ENCODE results near the gene LPO. TPM values are rescaled to one million over a fixed set of nuclear protein-coding genes. Genes with fewer than 3 reads are reported as not detected.
A peak's percentile ranks its signal among the peaks of the same experiment; 100 is the strongest.

Gene LPO
- total RNA-seq, 3 donors from 2014 or later = not detected

GRCh38 chr17:58195518-58196123, 42.8 kb upstream of the LPO start:
- no peaks in the 10 kb centered on the region for H3K9me3 ChIP-seq
- H3K4me3 ChIP-seq = no peak overlapping the region
- no peak for DNase-seq
- no peaks in the 10 kb centered on the region for H3K4me1 ChIP-seq (ENCODE audit: low read depth)
- TF ChIP-seq, protein P1, sequence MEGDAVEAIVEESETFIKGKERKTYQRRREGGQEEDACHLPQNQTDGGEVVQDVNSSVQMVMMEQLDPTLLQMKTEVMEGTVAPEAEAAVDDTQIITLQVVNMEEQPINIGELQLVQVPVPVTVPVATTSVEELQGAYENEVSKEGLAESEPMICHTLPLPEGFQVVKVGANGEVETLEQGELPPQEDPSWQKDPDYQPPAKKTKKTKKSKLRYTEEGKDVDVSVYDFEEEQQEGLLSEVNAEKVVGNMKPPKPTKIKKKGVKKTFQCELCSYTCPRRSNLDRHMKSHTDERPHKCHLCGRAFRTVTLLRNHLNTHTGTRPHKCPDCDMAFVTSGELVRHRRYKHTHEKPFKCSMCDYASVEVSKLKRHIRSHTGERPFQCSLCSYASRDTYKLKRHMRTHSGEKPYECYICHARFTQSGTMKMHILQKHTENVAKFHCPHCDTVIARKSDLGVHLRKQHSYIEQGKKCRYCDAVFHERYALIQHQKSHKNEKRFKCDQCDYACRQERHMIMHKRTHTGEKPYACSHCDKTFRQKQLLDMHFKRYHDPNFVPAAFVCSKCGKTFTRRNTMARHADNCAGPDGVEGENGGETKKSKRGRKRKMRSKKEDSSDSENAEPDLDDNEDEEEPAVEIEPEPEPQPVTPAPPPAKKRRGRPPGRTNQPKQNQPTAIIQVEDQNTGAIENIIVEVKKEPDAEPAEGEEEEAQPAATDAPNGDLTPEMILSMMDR (IDR thresholded peaks at IDR 0.05) = no peak
- intact Hi-C loops (cut with DNase I, micrococcal nuclease) = no loop called here
- ATAC-seq = no peak
- H3K36me3 ChIP-seq (ENCODE audit: low read depth) = no peaks in the 10 kb centered on the region

DNA sequence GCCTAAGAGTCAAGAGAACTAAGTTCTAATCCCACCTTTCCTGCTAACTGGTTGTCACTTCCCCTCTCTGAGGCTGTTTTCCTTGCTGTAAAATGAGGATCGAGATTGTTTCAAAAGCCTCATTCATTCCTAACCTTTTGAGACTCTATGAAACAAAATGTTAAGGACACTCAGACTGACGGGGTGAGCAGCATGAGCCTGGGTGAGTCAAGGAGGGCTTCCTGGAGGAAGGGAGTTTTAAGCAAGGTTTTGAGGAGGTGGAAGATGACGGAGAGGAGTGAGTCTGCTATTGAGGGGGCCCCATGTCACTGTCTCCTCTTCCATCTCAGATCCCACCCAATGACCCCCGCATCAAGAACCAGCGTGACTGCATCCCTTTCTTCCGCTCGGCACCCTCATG, 41.8 kb upstream of the LPO start:
- DNase-seq = no peak
- intact Hi-C loops (cut with DNase I, micrococcal nuclease) = no loop called here
- no peak for ATAC-seq
- H3K4me1 ChIP-seq (ENCODE audit: low read depth) = no peaks in the 10 kb centered on the region
- TF ChIP-seq, protein P1 (IDR thresholded peaks at IDR 0.05) = no peak
- no peaks in the 10 kb centered on the region for H3K36me3 ChIP-seq (ENCODE audit: low read depth)
- no peaks in the 10 kb centered on the region for H3K9me3 ChIP-seq
- H3K4me3 ChIP-seq = no peak overlapping the region

DNA sequence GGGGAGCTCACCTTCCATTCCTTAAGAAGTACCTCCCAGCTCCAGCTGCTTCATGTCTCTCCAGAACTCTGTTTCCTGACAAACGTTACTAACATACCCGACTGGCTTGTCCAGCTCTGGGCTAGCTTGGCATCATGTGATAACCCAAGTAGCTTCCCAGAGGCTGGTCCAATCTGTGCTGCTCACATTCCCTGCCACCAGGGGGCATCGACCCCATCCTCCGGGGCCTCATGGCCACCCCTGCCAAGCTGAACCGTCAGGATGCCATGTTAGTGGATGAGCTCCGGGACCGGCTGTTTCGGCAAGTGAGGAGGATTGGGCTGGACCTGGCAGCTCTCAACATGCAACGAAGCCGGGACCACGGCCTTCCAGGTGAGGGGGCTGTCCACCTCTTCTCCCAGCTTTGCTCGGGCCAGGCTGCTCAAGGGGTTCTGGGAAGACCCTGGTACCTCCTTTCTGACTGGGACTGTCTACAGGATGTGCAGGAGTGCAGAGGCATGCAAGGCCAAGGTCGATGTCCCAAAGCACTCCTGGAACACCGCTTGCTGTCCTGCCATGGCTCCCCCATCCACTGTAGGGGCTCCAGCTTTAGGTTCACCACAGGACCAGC, 38.3 kb upstream of the LPO start:
- Histone ChIP-seq H3K36me3 (ENCODE audit: low read depth) (no peaks in the 10 kb centered on the region), H3K4me3 (no peak overlapping the region), H3K9me3 (no peaks in the 10 kb centered on the region), H3K4me1 (ENCODE audit: low read depth) (no peaks in the 10 kb centered on the region)
- TF ChIP-seq, protein P1 (IDR thresholded peaks at IDR 0.05) = peak; percentile 13
- ATAC-seq (peak; percentile 77), DNase-seq (peak in 2 of 3 donors; percentile 50 to 52)
- intact Hi-C loops (cut with DNase I, micrococcal nuclease) = no loop called here

- DNase-seq (no peak), ATAC-seq (no peak)
Measured at GRCh38 chr17:58202859-58203258, 35.5 kb upstream of the LPO start.

GRCh38 chr17:58204796-58205195, 33.6 kb upstream of the LPO start:
- ATAC-seq (no peak), DNase-seq (no peak)
- intact Hi-C loops (cut with DNase I, micrococcal nuclease) = no loop called here
- TF ChIP-seq, protein P1 (IDR thresholded peaks at IDR 0.05) = no peak
- Histone ChIP-seq H3K9me3 (no peaks in the 10 kb centered on the region), H3K4me1 (ENCODE audit: low read depth) (no peaks in the 10 kb centered on the region), H3K36me3 (ENCODE audit: low read depth) (no peaks in the 10 kb centered on the region), H3K4me3 (no peak overlapping the region)

More at GRCh38 chr17:58202859-58203258, 35.5 kb upstream of the LPO start:
- TF ChIP-seq, protein P1 (IDR thresholded peaks at IDR 0.05) = no peak
- intact Hi-C loops (cut with DNase I, micrococcal nuclease) = no loop called here
- no peak overlapping the region for H3K4me3 ChIP-seq
- no peaks in the 10 kb centered on the region for H3K36me3 ChIP-seq (ENCODE audit: low read depth)
- no peaks in the 10 kb centered on the region for H3K9me3 ChIP-seq
- no peaks in the 10 kb centered on the region for H3K4me1 ChIP-seq (ENCODE audit: low read depth)
